Measurements from ENCODE around the gene RELCH. TPM values are rescaled to one million over a fixed set of nuclear protein-coding genes. Genes with fewer than 3 reads are reported as not detected.

Gene RELCH
- polyA plus RNA-seq, 1 donor = 26.9 TPM

GRCh38 chr18:62281684-62282083 lies 94.6 kb downstream of the RELCH start:
- Histone ChIP-seq H3K4me3 (ENCODE audit: low read length) (no peak overlapping the region), H3K27me3 (ENCODE audit: control insufficient read depth, insufficient read depth, low read length) (no peaks in the 10 kb centered on the region), H3K9me3 (ENCODE audit: control insufficient read depth, low read depth, low read length) (no peaks in the 10 kb centered on the region), H3K4me1 (ENCODE audit: control insufficient read depth, insufficient read depth, low read length) (peaks cover 9% of the 10 kb centered on the region), H3K27ac (ENCODE audit: low read length) (no peak overlapping the region), H3K36me3 (ENCODE audit: control insufficient read depth, insufficient read depth, low read length) (peaks cover 17% of the 10 kb centered on the region)
- no peak for DNase-seq
- WGBS (ENCODE audit: insufficient coverage, low lambda C conversion rate) = 89% methylated on average over 1 of the region's 1 CpG

- no peak overlapping the region for H3K27ac ChIP-seq (ENCODE audit: low read length)
- H3K27me3 ChIP-seq (ENCODE audit: control insufficient read depth, insufficient read depth, low read length) = no peaks in the 10 kb centered on the region
- H3K36me3 ChIP-seq (ENCODE audit: control insufficient read depth, insufficient read depth, low read length) = peaks cover 17% of the 10 kb centered on the region
- WGBS (ENCODE audit: insufficient coverage, low lambda C conversion rate) = no CpG with 5 or more reads among the region's 2 CpGs
- peaks cover 13% of the 10 kb centered on the region for H3K4me1 ChIP-seq (ENCODE audit: control insufficient read depth, insufficient read depth, low read length)
- H3K4me3 ChIP-seq (ENCODE audit: low read length) = no peak overlapping the region
- H3K9me3 ChIP-seq (ENCODE audit: control insufficient read depth, low read depth, low read length) = no peaks in the 10 kb centered on the region
- no peak for DNase-seq
Measured at GRCh38 chr18:62282188-62282629, 95.2 kb downstream of the RELCH start.

GRCh38 chr18:62284637-62285036 lies 97.6 kb downstream of the RELCH start:
- Histone ChIP-seq H3K4me1 (ENCODE audit: control insufficient read depth, insufficient read depth, low read length) (peaks cover 28% of the 10 kb centered on the region), H3K4me3 (ENCODE audit: low read length) (no peak overlapping the region), H3K27me3 (ENCODE audit: control insufficient read depth, insufficient read depth, low read length) (no peaks in the 10 kb centered on the region)

GRCh38 chr18:62285281-62285680 lies 98.2 kb downstream of the RELCH start:
- Histone ChIP-seq H3K27ac (ENCODE audit: low read length) (no peak overlapping the region), H3K9me3 (ENCODE audit: control insufficient read depth, low read depth, low read length) (no peaks in the 10 kb centered on the region), H3K27me3 (ENCODE audit: control insufficient read depth, insufficient read depth, low read length) (no peaks in the 10 kb centered on the region), H3K36me3 (ENCODE audit: control insufficient read depth, insufficient read depth, low read length) (peaks cover 8% of the 10 kb centered on the region), H3K4me1 (ENCODE audit: control insufficient read depth, insufficient read depth, low read length) (peaks cover 29% of the 10 kb centered on the region), H3K4me3 (ENCODE audit: low read length) (no peak overlapping the region)
- 100% methylated on average over 3 of the region's 6 CpGs for WGBS (ENCODE audit: insufficient coverage, low lambda C conversion rate)
- DNase-seq = peak; percentile 27

More at GRCh38 chr18:62284637-62285036, 97.6 kb downstream of the RELCH start:
- Histone ChIP-seq H3K36me3 (ENCODE audit: control insufficient read depth, insufficient read depth, low read length) (peaks cover 14% of the 10 kb centered on the region), H3K9me3 (ENCODE audit: control insufficient read depth, low read depth, low read length) (no peaks in the 10 kb centered on the region), H3K27ac (ENCODE audit: low read length) (no peak overlapping the region)
- no peak for DNase-seq
- 67% methylated on average over 2 of the region's 3 CpGs for WGBS (ENCODE audit: insufficient coverage, low lambda C conversion rate)

GRCh38 chr18:62287781-62288664 lies 101.0 kb downstream of the RELCH start:
- Histone ChIP-seq H3K4me1 (ENCODE audit: control insufficient read depth, insufficient read depth, low read length) (peaks cover 29% of the 10 kb centered on the region), H3K36me3 (ENCODE audit: control insufficient read depth, insufficient read depth, low read length) (peaks cover 16% of the 10 kb centered on the region), H3K27ac (ENCODE audit: low read length) (peak overlapping the region; percentile 52), H3K4me3 (ENCODE audit: low read length) (no peak overlapping the region), H3K27me3 (ENCODE audit: control insufficient read depth, insufficient read depth, low read length) (no peaks in the 10 kb centered on the region), H3K9me3 (ENCODE audit: control insufficient read depth, low read depth, low read length) (no peaks in the 10 kb centered on the region)
- peak; percentile 20 to 69 for DNase-seq
- WGBS (ENCODE audit: insufficient coverage, low lambda C conversion rate) = 29% methylated on average over 1 of the region's 2 CpGs

GRCh38 chr18:62288665-62289008 lies 101.6 kb downstream of the RELCH start:
- Histone ChIP-seq H3K4me3 (ENCODE audit: low read length) (no peak overlapping the region), H3K4me1 (ENCODE audit: control insufficient read depth, insufficient read depth, low read length) (peaks cover 29% of the 10 kb centered on the region), H3K27ac (ENCODE audit: low read length) (no peak overlapping the region), H3K9me3 (ENCODE audit: control insufficient read depth, low read depth, low read length) (no peaks in the 10 kb centered on the region), H3K36me3 (ENCODE audit: control insufficient read depth, insufficient read depth, low read length) (peaks cover 20% of the 10 kb centered on the region), H3K27me3 (ENCODE audit: control insufficient read depth, insufficient read depth, low read length) (no peaks in the 10 kb centered on the region)
- WGBS (ENCODE audit: insufficient coverage, low lambda C conversion rate) = 100% methylated on average over 2 of the region's 2 CpGs
- DNase-seq = no peak

GRCh38 chr18:62289047-62289446 lies 102.0 kb downstream of the RELCH start:
- Histone ChIP-seq H3K36me3 (ENCODE audit: control insufficient read depth, insufficient read depth, low read length) (peaks cover 20% of the 10 kb centered on the region), H3K4me3 (ENCODE audit: low read length) (no peak overlapping the region), H3K27me3 (ENCODE audit: control insufficient read depth, insufficient read depth, low read length) (no peaks in the 10 kb centered on the region), H3K4me1 (ENCODE audit: control insufficient read depth, insufficient read depth, low read length) (peaks cover 29% of the 10 kb centered on the region), H3K27ac (ENCODE audit: low read length) (peak overlapping the region; percentile 10), H3K9me3 (ENCODE audit: control insufficient read depth, low read depth, low read length) (no peaks in the 10 kb centered on the region)
- no peak for DNase-seq
- WGBS (ENCODE audit: insufficient coverage, low lambda C conversion rate) = no CpG with 5 or more reads among the region's 2 CpGs

GRCh38 chr18:62294073-62294472 lies 107.0 kb downstream of the RELCH start:
- Histone ChIP-seq H3K4me3 (ENCODE audit: low read length) (no peak overlapping the region), H3K36me3 (ENCODE audit: control insufficient read depth, insufficient read depth, low read length) (peaks cover 16% of the 10 kb centered on the region), H3K4me1 (ENCODE audit: control insufficient read depth, insufficient read depth, low read length) (peaks cover 6% of the 10 kb centered on the region), H3K27ac (ENCODE audit: low read length) (no peak overlapping the region), H3K27me3 (ENCODE audit: control insufficient read depth, insufficient read depth, low read length) (no peaks in the 10 kb centered on the region), H3K9me3 (ENCODE audit: control insufficient read depth, low read depth, low read length) (no peaks in the 10 kb centered on the region)
- no peak for DNase-seq

GRCh38 chr18:62300359-62300963 lies 113.4 kb downstream of the RELCH start:
- no peaks in the 10 kb centered on the region for H3K9me3 ChIP-seq (ENCODE audit: control insufficient read depth, low read depth, low read length)
- H3K4me1 ChIP-seq (ENCODE audit: control insufficient read depth, insufficient read depth, low read length) = no peaks in the 10 kb centered on the region
- no peak overlapping the region for H3K27ac ChIP-seq (ENCODE audit: low read length)
- H3K36me3 ChIP-seq (ENCODE audit: control insufficient read depth, insufficient read depth, low read length) = peaks cover 29% of the 10 kb centered on the region
- WGBS (ENCODE audit: insufficient coverage, low lambda C conversion rate) = no CpG with 5 or more reads among the region's 3 CpGs
- no peaks in the 10 kb centered on the region for H3K27me3 ChIP-seq (ENCODE audit: control insufficient read depth, insufficient read depth, low read length)
- DNase-seq = no peak
- H3K4me3 ChIP-seq (ENCODE audit: low read length) = no peak overlapping the region

GRCh38 chr18:62301322-62301721 lies 114.3 kb downstream of the RELCH start:
- no peak for DNase-seq
- H3K27me3 ChIP-seq (ENCODE audit: control insufficient read depth, insufficient read depth, low read length) = no peaks in the 10 kb centered on the region
- H3K4me1 ChIP-seq (ENCODE audit: control insufficient read depth, insufficient read depth, low read length) = no peaks in the 10 kb centered on the region
- no peak overlapping the region for H3K4me3 ChIP-seq (ENCODE audit: low read length)
- WGBS (ENCODE audit: insufficient coverage, low lambda C conversion rate) = no CpG with 5 or more reads among the region's 1 CpG
- peaks cover 29% of the 10 kb centered on the region for H3K36me3 ChIP-seq (ENCODE audit: control insufficient read depth, insufficient read depth, low read length)
- H3K9me3 ChIP-seq (ENCODE audit: control insufficient read depth, low read depth, low read length) = no peaks in the 10 kb centered on the region
- H3K27ac ChIP-seq (ENCODE audit: low read length) = no peak overlapping the region
